ENCODE results near the gene STON2.
"Not testable (repeated sequence)": the region's sequence is repeated elsewhere in the genome, so short reads cannot be mapped to it uniquely, and the experiment has no call there.

STON2 gene

DNA sequence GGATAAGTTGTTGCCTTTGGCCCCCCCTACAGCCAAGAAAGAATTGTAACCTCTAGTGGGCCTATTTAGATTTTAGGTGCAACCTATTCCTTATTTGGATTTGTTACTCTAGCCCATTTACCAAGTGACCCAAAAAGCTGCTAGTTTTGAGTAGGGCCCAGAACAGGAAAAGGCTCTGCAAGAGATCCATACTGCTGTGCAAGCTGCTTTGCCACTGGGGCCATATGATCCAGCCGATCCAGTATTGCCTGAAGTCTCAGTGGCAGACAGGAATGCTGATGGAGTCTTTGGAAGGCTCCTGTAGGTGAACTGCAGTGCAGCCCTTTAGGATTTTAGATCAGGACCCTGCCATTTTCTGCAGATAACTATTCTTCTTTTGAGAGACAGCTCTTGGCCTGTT is 166.5 kb downstream of the STON2 start:
- Mint-ChIP-seq H3K9me3 (no peaks in the 10 kb centered on the region), H3K36me3 (no peaks in the 10 kb centered on the region), H3K27me3 (no peaks in the 10 kb centered on the region), H3K27ac (no peak overlapping the region), H3K4me3 (no peak overlapping the region), H3K4me1 (peaks cover 6% of the 10 kb centered on the region)

DNA sequence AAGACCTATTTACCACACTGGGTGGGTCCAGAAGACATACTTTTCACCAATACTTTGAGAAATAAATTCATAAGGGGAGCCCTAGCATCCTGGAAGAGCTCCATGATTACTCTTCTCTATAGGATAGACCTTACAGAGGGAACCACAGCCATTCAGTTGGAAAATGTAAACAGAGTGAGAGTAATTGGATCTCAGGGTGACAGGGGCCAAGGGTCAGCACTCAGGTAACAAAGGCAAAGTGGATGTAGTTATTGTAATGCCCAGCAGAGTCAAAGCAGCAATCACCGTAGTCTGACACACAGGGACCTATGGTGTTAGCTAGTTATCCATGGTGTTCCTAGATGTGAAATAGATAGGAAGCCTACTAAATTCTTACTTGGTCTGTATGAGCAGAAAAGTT is 168.6 kb downstream of the STON2 start:
- H3K4me1 Mint-ChIP-seq: peaks cover 6% of the 10 kb centered on the region
- no peaks in the 10 kb centered on the region for H3K27me3 Mint-ChIP-seq
- no peak overlapping the region for H3K27ac Mint-ChIP-seq
- no peaks in the 10 kb centered on the region for H3K36me3 Mint-ChIP-seq
- no peak overlapping the region for H3K4me3 Mint-ChIP-seq
- H3K9me3 Mint-ChIP-seq: no peaks in the 10 kb centered on the region

DNA sequence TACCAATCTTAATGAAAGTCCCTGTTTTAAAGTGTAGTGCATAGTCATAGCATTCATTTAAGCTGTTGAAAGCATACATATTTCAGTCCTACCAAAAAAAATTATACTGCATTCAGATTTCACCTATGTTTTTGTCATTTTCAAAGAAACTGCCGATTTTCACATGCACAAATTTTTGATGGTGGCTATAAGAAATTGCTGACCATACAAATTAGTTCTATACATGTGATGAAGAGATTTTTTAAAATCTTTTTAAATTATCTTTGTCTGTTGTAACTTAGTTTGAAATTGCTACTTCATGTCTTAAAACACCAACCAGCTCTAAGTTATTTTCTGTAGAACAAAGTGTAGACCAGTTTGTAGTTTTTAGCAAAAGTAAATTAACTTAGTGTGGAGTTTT is 175.9 kb downstream of the STON2 start:
- Mint-ChIP-seq H3K4me3 (no peak overlapping the region), H3K4me1 (peaks cover 8% of the 10 kb centered on the region), H3K36me3 (peaks cover 2% of the 10 kb centered on the region), H3K27me3 (no peaks in the 10 kb centered on the region), H3K9me3 (no peaks in the 10 kb centered on the region), H3K27ac (no peak overlapping the region)

DNA sequence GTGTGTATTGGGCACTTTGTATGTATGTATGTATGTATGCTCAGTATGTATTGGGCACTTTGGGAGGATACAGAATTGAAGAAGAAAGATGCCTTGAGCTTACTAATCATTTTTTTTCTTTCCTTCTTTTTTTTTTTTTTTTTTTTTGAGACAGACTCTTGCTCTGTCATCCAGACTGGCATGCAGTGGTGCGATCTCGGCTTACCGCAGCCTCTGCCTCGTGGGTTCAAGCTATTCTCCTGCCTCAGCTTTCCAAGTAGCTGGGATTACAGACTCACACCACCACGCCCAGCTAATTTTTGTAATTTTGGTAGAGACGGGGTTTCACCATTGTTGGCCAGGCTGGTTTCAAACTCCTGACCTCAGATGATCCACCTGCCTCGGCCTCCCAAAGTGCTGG is 176.3 kb downstream of the STON2 start:
- not testable (repeated sequence) for H3K36me3 Mint-ChIP-seq, H3K4me1 Mint-ChIP-seq, H3K27me3 Mint-ChIP-seq, H3K27ac Mint-ChIP-seq, H3K4me3 Mint-ChIP-seq, H3K9me3 Mint-ChIP-seq

DNA sequence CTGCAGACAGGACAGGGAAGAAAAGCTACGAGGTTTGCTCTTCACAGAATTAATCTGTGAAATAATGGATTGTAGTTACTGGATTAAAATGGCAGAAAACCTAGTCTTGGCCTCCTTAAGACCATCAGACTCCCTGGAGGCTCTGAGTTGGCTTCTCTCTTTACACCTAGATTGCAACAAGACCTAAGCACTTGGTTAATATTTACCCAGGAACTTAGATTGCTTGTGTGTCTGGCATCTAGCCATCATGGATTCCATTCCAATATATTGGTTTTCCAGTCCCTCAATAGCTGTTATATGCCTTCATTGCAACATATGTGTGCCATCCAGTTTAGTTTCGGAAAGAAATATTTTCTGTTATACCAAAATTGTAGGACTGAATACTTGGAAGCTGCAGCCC is 177.4 kb downstream of the STON2 start:
- H3K4me3 Mint-ChIP-seq: no peak overlapping the region

DNA sequence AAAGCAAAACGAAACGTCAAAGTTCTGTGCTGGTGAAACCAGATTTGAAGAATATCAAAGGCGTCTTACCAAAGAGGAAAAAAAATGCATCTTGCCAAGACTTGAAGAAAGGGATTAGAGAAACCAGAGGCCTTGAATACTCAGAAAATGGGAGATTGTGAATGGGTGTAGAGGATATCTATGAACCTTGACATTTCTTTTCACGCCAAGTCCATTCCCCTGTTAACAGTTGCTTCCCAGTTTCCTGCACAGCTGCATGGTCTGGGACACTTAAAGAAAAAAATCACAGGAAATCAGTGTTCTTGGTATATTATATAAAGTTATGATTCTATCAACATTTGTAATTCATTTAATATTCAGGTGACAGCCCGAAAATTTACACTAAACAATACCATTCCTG is 178.0 kb downstream of the STON2 start:
- Mint-ChIP-seq H3K4me3 (peak overlapping the region; percentile 97), H3K9me3 (no peaks in the 10 kb centered on the region), H3K4me1 (peaks cover 26% of the 10 kb centered on the region), H3K27ac (peak overlapping the region; percentile 98), H3K36me3 (peaks cover 2% of the 10 kb centered on the region), H3K27me3 (no peaks in the 10 kb centered on the region)

More for the DNA sequence above, 177.4 kb downstream of the STON2 start:
- H3K4me1 Mint-ChIP-seq: peaks cover 20% of the 10 kb centered on the region
- no peak overlapping the region for H3K27ac Mint-ChIP-seq
- peaks cover 2% of the 10 kb centered on the region for H3K36me3 Mint-ChIP-seq
- H3K9me3 Mint-ChIP-seq: no peaks in the 10 kb centered on the region
- no peaks in the 10 kb centered on the region for H3K27me3 Mint-ChIP-seq

DNA sequence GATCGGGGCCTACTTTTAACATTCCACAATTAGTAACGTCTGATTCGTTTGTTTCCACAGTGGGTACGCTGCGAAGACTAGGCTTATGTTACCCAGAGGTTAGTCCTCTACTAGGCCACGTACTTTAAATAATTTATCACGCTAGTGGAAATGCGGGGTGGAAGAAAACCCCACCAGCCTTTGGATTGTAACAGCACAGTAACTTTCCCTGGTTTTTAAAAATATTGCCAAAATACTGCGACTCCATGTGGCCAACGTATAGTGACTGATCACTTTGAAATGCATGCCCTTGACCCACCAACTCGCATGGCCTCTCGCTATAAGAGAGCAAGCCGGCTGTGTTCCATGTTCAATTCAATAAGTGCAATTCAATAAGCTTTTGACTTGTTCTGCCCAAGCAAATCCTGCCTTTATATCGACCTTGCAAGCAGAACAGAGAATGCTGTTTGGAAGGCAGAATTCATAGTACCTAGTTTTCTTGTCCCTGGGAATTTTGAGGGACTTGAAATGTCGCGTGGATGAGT is 178.5 kb downstream of the STON2 start:
- Mint-ChIP-seq H3K4me1 (peaks cover 31% of the 10 kb centered on the region), H3K27ac (peak overlapping the region; percentile 98), H3K27me3 (no peaks in the 10 kb centered on the region)

DNA sequence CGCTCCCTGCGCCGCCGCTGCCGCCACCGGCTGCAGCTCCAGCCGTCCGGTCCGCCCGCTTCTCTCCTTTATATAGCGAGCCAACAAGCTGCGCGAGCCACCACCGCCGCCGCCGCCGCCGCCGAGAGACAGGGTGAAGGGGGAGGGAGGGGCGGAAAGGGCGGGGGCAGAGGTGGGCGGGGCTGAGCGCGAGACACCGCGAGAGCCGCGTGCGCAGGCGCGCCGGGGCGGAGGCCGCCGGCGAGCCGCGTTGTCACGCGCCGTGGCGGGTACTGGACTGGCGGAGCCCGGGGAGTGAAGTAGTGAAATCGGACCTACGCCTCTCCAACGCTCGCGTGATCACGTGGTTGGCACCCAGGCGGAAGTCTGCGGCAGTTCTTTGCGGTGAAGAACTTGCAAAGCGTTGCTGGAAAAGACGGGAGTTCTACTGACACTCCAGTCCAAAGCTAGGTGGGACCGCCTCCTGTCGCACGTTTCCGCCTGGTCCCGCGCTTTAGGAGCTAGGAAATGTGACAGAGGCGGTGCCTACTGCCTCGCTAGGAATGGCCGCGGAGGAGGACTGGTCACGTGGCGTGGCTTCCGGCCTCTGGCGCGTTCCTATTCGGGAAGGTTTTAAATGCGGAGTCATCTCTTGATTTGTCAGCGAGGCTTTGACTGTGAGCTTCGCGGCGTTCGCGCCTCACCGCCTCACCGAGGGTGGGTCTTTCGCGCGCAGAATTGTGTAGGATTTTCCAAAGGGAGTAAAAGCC is 179.1 kb downstream of the STON2 start, which contains the start of gene GTF2A1:
TSS of gene GTF2A1 (minus strand) at position 130 of the 749 bp plus-strand sequence. CDS start 441 bp downstream, outside the sequence.
- Mint-ChIP-seq H3K4me1 (peaks cover 37% of the 10 kb centered on the region), H3K4me3 (peak within 1 kb of the TSS; percentile 98), H3K27ac (peak within 1 kb of the TSS; percentile 100), H3K27me3 (no peaks in the 10 kb centered on the region), H3K36me3 (peaks cover 5% of the 10 kb centered on the region), H3K9me3 (no peaks in the 10 kb centered on the region)

More for the DNA sequence above, 178.5 kb downstream of the STON2 start:
- H3K36me3 Mint-ChIP-seq: peaks cover 2% of the 10 kb centered on the region
- no peaks in the 10 kb centered on the region for H3K9me3 Mint-ChIP-seq
- peak overlapping the region; percentile 97 for H3K4me3 Mint-ChIP-seq

DNA sequence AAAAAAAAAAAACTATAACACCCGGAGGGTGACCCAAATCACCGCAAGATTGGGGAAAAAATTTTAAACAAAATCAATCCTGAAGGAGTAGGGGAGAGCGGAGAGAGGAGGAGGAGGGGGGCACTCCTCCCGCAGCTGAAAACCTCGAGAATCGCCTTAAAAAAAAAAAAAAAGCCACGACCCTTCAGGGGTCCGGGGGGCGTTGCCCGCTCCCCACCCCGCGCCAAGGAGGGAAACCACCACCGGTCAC is 179.6 kb downstream of the STON2 start:
- Mint-ChIP-seq H3K9me3 (no peaks in the 10 kb centered on the region), H3K27me3 (no peaks in the 10 kb centered on the region), H3K4me3 (peak overlapping the region; percentile 97), H3K4me1 (peaks cover 42% of the 10 kb centered on the region), H3K27ac (peak overlapping the region; percentile 98), H3K36me3 (peaks cover 9% of the 10 kb centered on the region)

DNA sequence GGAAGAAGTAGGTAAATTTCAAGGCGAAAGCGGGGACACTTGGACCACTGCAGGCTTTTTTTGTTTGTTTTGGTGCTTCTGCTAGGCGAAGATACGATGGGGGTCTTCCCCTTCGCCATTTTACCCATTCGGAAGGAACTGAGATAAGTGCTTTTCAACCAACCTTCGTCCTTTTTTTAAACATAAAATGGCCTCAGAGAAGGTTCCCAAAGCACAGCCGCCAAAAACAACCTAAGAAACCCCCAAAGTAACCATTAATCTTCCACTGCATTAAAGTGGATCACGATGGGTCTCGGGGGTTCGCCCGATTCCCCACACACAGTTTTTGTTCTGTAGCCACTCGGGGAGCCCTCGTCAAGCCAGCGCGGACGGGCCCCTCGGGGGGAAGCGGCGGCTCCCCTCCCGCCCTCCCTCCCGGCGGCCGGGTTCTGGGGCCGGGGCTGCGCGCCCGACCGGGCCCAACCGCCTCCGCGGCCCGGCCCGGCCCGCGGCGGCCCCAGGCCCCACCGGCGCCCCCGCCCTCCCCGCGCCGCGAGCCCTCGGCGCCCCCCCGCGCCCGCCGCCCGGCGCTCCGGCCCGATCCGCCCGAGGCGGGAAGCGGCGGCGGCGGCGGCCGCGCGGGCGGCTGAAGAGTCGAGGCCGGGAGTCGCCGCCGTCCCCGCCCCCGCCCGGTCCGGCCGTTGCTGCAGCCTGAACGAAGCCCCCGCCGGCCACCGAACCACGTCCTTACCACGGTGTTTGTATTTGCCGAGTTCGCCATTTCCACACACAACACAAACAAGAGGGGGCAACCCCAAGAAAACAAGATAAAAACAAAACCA is 180.2 kb downstream of the STON2 start:
- Mint-ChIP-seq H3K27me3 (no peaks in the 10 kb centered on the region), H3K4me3 (peak overlapping the region; percentile 98), H3K9me3 (no peaks in the 10 kb centered on the region), H3K36me3 (peaks cover 12% of the 10 kb centered on the region), H3K27ac (peak overlapping the region; percentile 100), H3K4me1 (peaks cover 47% of the 10 kb centered on the region)

DNA sequence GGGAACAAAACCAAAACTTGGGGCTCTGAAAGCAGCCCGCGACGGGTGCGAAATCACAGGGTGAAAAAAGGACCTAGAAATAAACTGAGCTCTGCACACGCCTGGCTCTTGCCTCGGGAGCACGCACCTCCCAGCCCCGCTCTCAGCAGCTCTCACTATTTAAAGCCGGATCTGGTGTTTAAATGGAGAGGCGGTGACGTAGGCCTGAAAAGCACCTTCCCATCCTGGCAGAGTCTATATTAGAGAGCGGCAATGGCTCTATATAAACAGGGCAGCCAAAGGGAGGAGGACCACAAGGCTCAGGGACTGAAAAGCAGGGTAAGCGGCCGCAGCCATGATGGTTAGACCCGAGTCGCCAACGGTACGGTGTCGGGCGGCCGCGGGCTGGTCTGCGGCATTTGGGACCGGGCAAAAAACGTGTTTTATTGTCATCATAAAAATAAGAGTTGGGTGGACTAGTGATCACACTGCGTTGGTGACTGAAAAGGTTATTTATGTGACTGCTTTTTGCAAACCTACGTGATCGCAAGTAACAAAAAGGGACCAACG is 180.8 kb downstream of the STON2 start:
- peaks cover 51% of the 10 kb centered on the region for H3K4me1 Mint-ChIP-seq
- H3K27ac Mint-ChIP-seq: peak overlapping the region; percentile 100
- H3K4me3 Mint-ChIP-seq: peak overlapping the region; percentile 98
- H3K36me3 Mint-ChIP-seq: peaks cover 15% of the 10 kb centered on the region
- no peaks in the 10 kb centered on the region for H3K9me3 Mint-ChIP-seq
- H3K27me3 Mint-ChIP-seq: no peaks in the 10 kb centered on the region

DNA sequence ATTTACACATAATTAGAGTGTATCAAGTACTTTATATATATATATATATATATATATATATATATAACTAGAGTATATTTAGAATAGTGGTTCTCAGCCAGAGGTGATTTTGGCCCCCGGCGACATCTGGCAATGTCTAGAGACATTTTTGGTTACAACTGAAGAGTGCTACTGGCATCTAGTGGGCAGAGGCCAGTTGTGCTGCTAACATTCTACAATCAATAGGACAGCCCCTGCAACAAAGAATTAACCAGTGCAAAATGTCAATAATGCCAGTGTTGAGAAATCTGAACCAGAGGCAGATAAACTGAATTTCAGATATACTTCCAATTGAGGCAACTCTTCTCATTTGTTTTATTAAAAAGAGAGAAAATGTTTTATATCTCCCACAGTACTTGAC is 188.3 kb downstream of the STON2 start:
- no peaks in the 10 kb centered on the region for H3K9me3 Mint-ChIP-seq
- no peaks in the 10 kb centered on the region for H3K27me3 Mint-ChIP-seq
- peaks cover 19% of the 10 kb centered on the region for H3K36me3 Mint-ChIP-seq
- H3K4me1 Mint-ChIP-seq: peaks cover 62% of the 10 kb centered on the region
- H3K27ac Mint-ChIP-seq: no peak overlapping the region
- no peak overlapping the region for H3K4me3 Mint-ChIP-seq
